Neural cell (in vitro differentiated cells): ENCODE data around the gene GNL3.

Experiments used
- CTCF ChIP-seq: fragments of 450-650 bp; IDR thresholded peaks from 2 replicates; pipeline ENCODE4 v1.5.1; 2014; ENCODE audit warnings: antibody characterized with exemption, mild to moderate bottlenecking, moderate library complexity; ENCODE audit not compliant: poor library complexity, severe bottlenecking
- EP300 ChIP-seq: fragments of 450-650 bp; conservative IDR thresholded peaks from 2 replicates; pipeline ENCODE4 v1.6.1; 2014; ENCODE audit warnings: antibody characterized with exemption, mild to moderate bottlenecking, moderate library complexity; ENCODE audit not compliant: poor library complexity, severe bottlenecking
- EZH2 ChIP-seq: fragments of 200-600, 300-800 bp; shearing (Covaris generic), sonication (generic); IDR thresholded peaks from 2 replicates; pipeline ENCODE4 v1.6.1; 2014; ENCODE audit warnings: antibody characterized with exemption, low read length, borderline replicate concordance, mild to moderate bottlenecking; ENCODE audit not compliant: insufficient read depth, poor library complexity, severe bottlenecking
- MXI1 ChIP-seq: fragments of 450-650 bp; conservative IDR thresholded peaks from 2 replicates; pipeline ENCODE4 v1.6.1; 2014; ENCODE audit warnings: antibody characterized with exemption, mild to moderate bottlenecking; ENCODE audit not compliant: poor library complexity, severe bottlenecking
- POLR2AphosphoS5 ChIP-seq: IDR thresholded peaks from 2 replicates; pipeline ENCODE4 v1.6.1; 2012
- RAD21 ChIP-seq: fragments of 450-650 bp; conservative IDR thresholded peaks from 2 replicates; pipeline ENCODE4 v1.6.1; 2014; ENCODE audit warnings: antibody characterized with exemption, mild to moderate bottlenecking, moderate library complexity

- no peak for TF ChIP-seq EZH2
- no peak for TF ChIP-seq CTCF
- no peak for TF ChIP-seq MXI1
- no peak for TF ChIP-seq RAD21
- TF ChIP-seq POLR2AphosphoS5, result no peak
- TF ChIP-seq EP300, result no peak
Measured at GRCh38 chr3:52689151-52689550, 3.3 kb downstream of the GNL3 start.
